Neural cell (in vitro differentiated cells): ENCODE data around the gene NACC2. TPM values are rescaled to one million over a fixed set of nuclear protein-coding genes. Genes with fewer than 3 reads are reported as not detected.

Source experiments
- H2AFZ ChIP-seq: fragments of 200-600, 300-800 bp; sonication (generic), shearing (Covaris generic); 2 replicates; pipeline ENCODE4 v1.6.0; 2014; ENCODE audit warnings: low read depth, mild to moderate bottlenecking, antibody characterized with exemption, low read length, moderate library complexity
- H3F3A ChIP-seq: fragments of 200-600 bp; shearing (Covaris generic); 2 replicates; pipeline ENCODE4 v1.6.1; 2016; ENCODE audit warnings: mild to moderate bottlenecking, moderate library complexity, mixed read lengths, antibody characterized with exemption, low read length; ENCODE audit not compliant: insufficient read depth, poor library complexity, severe bottlenecking
- H3K27ac ChIP-seq: fragments of 200-600, 300-800 bp; sonication (generic), shearing (Covaris generic); 2 replicates; pipeline ENCODE4 v1.5.1; 2014; ENCODE audit warnings: mild to moderate bottlenecking, low read length, moderate library complexity
- H3K27me3 ChIP-seq: fragments of 300-800, 200-600 bp; sonication (generic), shearing (Covaris generic); 2 replicates; pipeline ENCODE4 v1.6.0; 2014; ENCODE audit warnings: mild to moderate bottlenecking, low read depth, low read length, moderate library complexity; ENCODE audit not compliant: insufficient read depth
- H3K36me3 ChIP-seq: fragments of 300-800, 200-600 bp; sonication (generic), shearing (Covaris generic); 2 replicates; pipeline ENCODE4 v1.5.1; 2014; ENCODE audit warnings: mild to moderate bottlenecking, antibody characterized with exemption, low read length, moderate library complexity; ENCODE audit not compliant: insufficient read depth
- H3K4me2 ChIP-seq: fragments of 300-800, 200-600 bp; sonication (generic), shearing (Covaris generic); 2 replicates; pipeline ENCODE4 v1.6.0; 2014; ENCODE audit warnings: mild to moderate bottlenecking, low read length
- H3K4me3 ChIP-seq: fragments of 300-800, 200-600 bp; sonication (generic), shearing (Covaris generic); 2 replicates; pipeline ENCODE4 v1.5.1; 2014; ENCODE audit warnings: mild to moderate bottlenecking, low read length, moderate library complexity
- H3K79me2 ChIP-seq: fragments of 200-600 bp; shearing (Covaris generic); replicated peaks from 2 replicates; pipeline ENCODE4 v1.6.0; 2014; ENCODE audit warnings: mild to moderate bottlenecking, low read length, moderate library complexity; ENCODE audit not compliant: insufficient read depth
- H3K9ac ChIP-seq: fragments of 300-800, 200-600 bp; sonication (generic), shearing (Covaris generic); 2 replicates; pipeline ENCODE4 v1.6.1; 2016; ENCODE audit warnings: mild to moderate bottlenecking, low read length, mixed read lengths
- H3K9me2 ChIP-seq: fragments of 200-600 bp; shearing (Covaris generic); 2 replicates; pipeline ENCODE4 v1.6.1; 2016; ENCODE audit warnings: mild to moderate bottlenecking, low read length, mixed read lengths; ENCODE audit not compliant: insufficient read depth
- H3K9me3 ChIP-seq: fragments of 200-600, 300-800 bp; sonication (generic), shearing (Covaris generic); 2 replicates; pipeline ENCODE4 v1.6.1; 2016; ENCODE audit warnings: mild to moderate bottlenecking, mixed run types, low read length, moderate library complexity, mixed read lengths
- H4K20me1 ChIP-seq: fragments of 200-600 bp; shearing (Covaris generic); 2 replicates; pipeline ENCODE4 v1.6.1; 2016; ENCODE audit warnings: mild to moderate bottlenecking, mixed run types; ENCODE audit not compliant: insufficient read depth
- CTCF ChIP-seq: fragments of 450-650 bp; IDR thresholded peaks from 2 replicates; pipeline ENCODE4 v1.5.1; 2014; ENCODE audit warnings: antibody characterized with exemption, mild to moderate bottlenecking, moderate library complexity; ENCODE audit not compliant: poor library complexity, severe bottlenecking
- EP300 ChIP-seq: fragments of 450-650 bp; conservative IDR thresholded peaks from 2 replicates; pipeline ENCODE4 v1.6.1; 2014; ENCODE audit warnings: antibody characterized with exemption, mild to moderate bottlenecking, moderate library complexity; ENCODE audit not compliant: poor library complexity, severe bottlenecking
- EZH2 ChIP-seq: fragments of 200-600, 300-800 bp; shearing (Covaris generic), sonication (generic); IDR thresholded peaks from 2 replicates; pipeline ENCODE4 v1.6.1; 2014; ENCODE audit warnings: antibody characterized with exemption, low read length, borderline replicate concordance, mild to moderate bottlenecking; ENCODE audit not compliant: insufficient read depth, poor library complexity, severe bottlenecking
- MXI1 ChIP-seq: fragments of 450-650 bp; conservative IDR thresholded peaks from 2 replicates; pipeline ENCODE4 v1.6.1; 2014; ENCODE audit warnings: antibody characterized with exemption, mild to moderate bottlenecking; ENCODE audit not compliant: poor library complexity, severe bottlenecking
- POLR2AphosphoS5 ChIP-seq: IDR thresholded peaks from 2 replicates; pipeline ENCODE4 v1.6.1; 2012
- RAD21 ChIP-seq: fragments of 450-650 bp; conservative IDR thresholded peaks from 2 replicates; pipeline ENCODE4 v1.6.1; 2014; ENCODE audit warnings: antibody characterized with exemption, mild to moderate bottlenecking, moderate library complexity
- SMC3 ChIP-seq: fragments of 450-650 bp; conservative IDR thresholded peaks from 2 replicates; pipeline ENCODE4 v1.6.1; 2014; ENCODE audit warnings: antibody characterized with exemption, mild to moderate bottlenecking, moderate library complexity; ENCODE audit not compliant: poor library complexity
- TAF1 ChIP-seq: IDR thresholded peaks from 2 replicates; pipeline ENCODE4 v1.6.1; 2012; ENCODE audit warnings: low read depth
- polyA plus RNA-seq: library from polyadenylated mRNA; depleted of rRNA; stranded (reverse); fragments of >200 nt; gene quantifications from 2 replicates; pipeline ENCODE4 v1.2.3, GENCODE V29; 2014
- TF ChIP-seq, protein P1 (sequence below): IDR thresholded peaks from 2 replicates; pipeline ENCODE4 v1.6.1; 2012; ENCODE audit warnings: borderline replicate concordance

The NACC2 gene
- polyA plus RNA-seq, 1 donor from 2014 or later: 1.7 TPM

GRCh38 chr9:136031741-136032730, 63.1 kb downstream of the NACC2 start:
- no peaks in the 10 kb centered on the region for H3F3A ChIP-seq

DNA sequence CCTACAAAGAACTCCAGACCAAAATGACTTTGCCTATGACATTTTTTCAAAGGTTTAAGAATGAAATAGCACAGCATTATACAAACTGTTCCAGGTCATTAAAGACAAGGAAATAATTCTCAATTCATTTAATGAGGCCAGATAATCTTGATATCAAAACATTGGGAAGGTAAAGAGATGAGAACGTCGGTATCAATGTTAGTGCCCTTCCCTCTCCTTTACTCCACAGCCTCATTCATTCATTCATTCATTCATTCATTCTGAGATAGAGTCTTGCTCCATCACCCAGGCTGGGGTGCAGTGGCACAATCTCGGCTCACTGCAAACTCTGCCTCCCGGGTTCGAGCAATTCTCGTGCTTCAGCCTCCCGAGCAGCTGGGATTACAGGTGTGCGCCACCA, 64.0 kb downstream of the NACC2 start:
- Histone ChIP-seq H2AFZ (no peak overlapping the region), H3F3A (no peaks in the 10 kb centered on the region), H3K9me2 (no peaks in the 10 kb centered on the region), H3K36me3 (no peaks in the 10 kb centered on the region), H3K27ac (no peak overlapping the region), H3K4me3 (no peak overlapping the region), H3K27me3 (no peaks in the 10 kb centered on the region), H3K9ac (no peak overlapping the region), H3K79me2 (no peaks in the 10 kb centered on the region), H3K9me3 (no peaks in the 10 kb centered on the region), H3K4me2 (no peak overlapping the region), H4K20me1 (no peaks in the 10 kb centered on the region)
- TF ChIP-seq RAD21 (no peak), MXI1 (no peak), SMC3 (no peak), CTCF (no peak), EP300 (no peak), TAF1 (no peak)
- TF ChIP-seq, protein P1, sequence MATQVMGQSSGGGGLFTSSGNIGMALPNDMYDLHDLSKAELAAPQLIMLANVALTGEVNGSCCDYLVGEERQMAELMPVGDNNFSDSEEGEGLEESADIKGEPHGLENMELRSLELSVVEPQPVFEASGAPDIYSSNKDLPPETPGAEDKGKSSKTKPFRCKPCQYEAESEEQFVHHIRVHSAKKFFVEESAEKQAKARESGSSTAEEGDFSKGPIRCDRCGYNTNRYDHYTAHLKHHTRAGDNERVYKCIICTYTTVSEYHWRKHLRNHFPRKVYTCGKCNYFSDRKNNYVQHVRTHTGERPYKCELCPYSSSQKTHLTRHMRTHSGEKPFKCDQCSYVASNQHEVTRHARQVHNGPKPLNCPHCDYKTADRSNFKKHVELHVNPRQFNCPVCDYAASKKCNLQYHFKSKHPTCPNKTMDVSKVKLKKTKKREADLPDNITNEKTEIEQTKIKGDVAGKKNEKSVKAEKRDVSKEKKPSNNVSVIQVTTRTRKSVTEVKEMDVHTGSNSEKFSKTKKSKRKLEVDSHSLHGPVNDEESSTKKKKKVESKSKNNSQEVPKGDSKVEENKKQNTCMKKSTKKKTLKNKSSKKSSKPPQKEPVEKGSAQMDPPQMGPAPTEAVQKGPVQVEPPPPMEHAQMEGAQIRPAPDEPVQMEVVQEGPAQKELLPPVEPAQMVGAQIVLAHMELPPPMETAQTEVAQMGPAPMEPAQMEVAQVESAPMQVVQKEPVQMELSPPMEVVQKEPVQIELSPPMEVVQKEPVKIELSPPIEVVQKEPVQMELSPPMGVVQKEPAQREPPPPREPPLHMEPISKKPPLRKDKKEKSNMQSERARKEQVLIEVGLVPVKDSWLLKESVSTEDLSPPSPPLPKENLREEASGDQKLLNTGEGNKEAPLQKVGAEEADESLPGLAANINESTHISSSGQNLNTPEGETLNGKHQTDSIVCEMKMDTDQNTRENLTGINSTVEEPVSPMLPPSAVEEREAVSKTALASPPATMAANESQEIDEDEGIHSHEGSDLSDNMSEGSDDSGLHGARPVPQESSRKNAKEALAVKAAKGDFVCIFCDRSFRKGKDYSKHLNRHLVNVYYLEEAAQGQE: no peak

More at GRCh38 chr9:136031741-136032730, 63.1 kb downstream of the NACC2 start:
- no peak overlapping the region for H2AFZ ChIP-seq
- no peak overlapping the region for H3K4me2 ChIP-seq
- H3K9me3 ChIP-seq: no peaks in the 10 kb centered on the region
- TF ChIP-seq EP300: no peak
- TF ChIP-seq, protein P1: no peak
- TF ChIP-seq RAD21: no peak
- TF ChIP-seq SMC3: no peak
- TF ChIP-seq POLR2AphosphoS5: no peak
- TF ChIP-seq TAF1: no peak
- TF ChIP-seq EZH2: no peak
- no peak for TF ChIP-seq MXI1
- no peak for TF ChIP-seq CTCF
- H3K36me3 ChIP-seq: no peaks in the 10 kb centered on the region
- H3K9me2 ChIP-seq: no peaks in the 10 kb centered on the region
- H4K20me1 ChIP-seq: no peaks in the 10 kb centered on the region
- no peaks in the 10 kb centered on the region for H3K27me3 ChIP-seq
- no peak overlapping the region for H3K4me3 ChIP-seq
- H3K9ac ChIP-seq: no peak overlapping the region
- no peak overlapping the region for H3K27ac ChIP-seq
- H3K79me2 ChIP-seq: no peaks in the 10 kb centered on the region
